ENCODE measurements around the gene GALNT7.
"Not testable (repeated sequence)": the region's sequence is repeated elsewhere in the genome, so short reads cannot be mapped to it uniquely, and the experiment has no call there.

Gene GALNT7

GRCh38 chr4:173174184-173174583, 5.6 kb downstream of the GALNT7 start:
- DNase-seq (ENCODE audit: insufficient read length, low spot score) (no peak), FAIRE-seq (no peak)
- TF ChIP-seq CTCF (IDR thresholded peaks at IDR 0.05; ENCODE audit: insufficient read depth, missing control alignments) = no peak

GRCh38 chr4:173174594-173175012, 6.0 kb downstream of the GALNT7 start:
- FAIRE-seq (no peak), DNase-seq (ENCODE audit: insufficient read length, low spot score) (no peak)
- TF ChIP-seq CTCF (IDR thresholded peaks at IDR 0.05; ENCODE audit: insufficient read depth, missing control alignments) = no peak

- FAIRE-seq = no peak
- no peak for DNase-seq (ENCODE audit: insufficient read length, low spot score)
- TF ChIP-seq CTCF (IDR thresholded peaks at IDR 0.05; ENCODE audit: insufficient read depth, missing control alignments) = no peak
Measured at GRCh38 chr4:173176010-173176409, 7.4 kb downstream of the GALNT7 start.

GRCh38 chr4:173177232-173177631, 8.6 kb downstream of the GALNT7 start:
- no peak for FAIRE-seq
- DNase-seq (ENCODE audit: insufficient read length, low spot score) = no peak
- TF ChIP-seq CTCF (IDR thresholded peaks at IDR 0.05; ENCODE audit: insufficient read depth, missing control alignments) = no peak

GRCh38 chr4:173178144-173178543, 9.5 kb downstream of the GALNT7 start:
- FAIRE-seq (no peak), DNase-seq (ENCODE audit: insufficient read length, low spot score) (no peak)
- no peak for TF ChIP-seq CTCF (IDR thresholded peaks at IDR 0.05; ENCODE audit: insufficient read depth, missing control alignments)

GRCh38 chr4:173181848-173182247, 13.2 kb downstream of the GALNT7 start:
- no peak for DNase-seq (ENCODE audit: insufficient read length, low spot score)
- TF ChIP-seq CTCF (IDR thresholded peaks at IDR 0.05; ENCODE audit: insufficient read depth, missing control alignments) = no peak
- FAIRE-seq = no peak

- TF ChIP-seq CTCF (IDR thresholded peaks at IDR 0.05; ENCODE audit: insufficient read depth, missing control alignments) = no peak
- FAIRE-seq (no peak), DNase-seq (ENCODE audit: insufficient read length, low spot score) (no peak)
Measured at GRCh38 chr4:173182403-173182802, 13.8 kb downstream of the GALNT7 start.

- FAIRE-seq = not testable (repeated sequence)
Measured at GRCh38 chr4:173183659-173184247, 15.1 kb downstream of the GALNT7 start.

More at GRCh38 chr4:173183659-173184247, 15.1 kb downstream of the GALNT7 start:
- DNase-seq (ENCODE audit: insufficient read length, low spot score) = not testable (repeated sequence)
